Omental fat pad (tissue), 4 donors: ENCODE data around the gene GAB3. TPM values are rescaled to one million over a fixed set of nuclear protein-coding genes. Genes with fewer than 3 reads are reported as not detected.
"Not testable (repeated sequence)": the region's sequence is repeated elsewhere in the genome, so short reads cannot be mapped to it uniquely, and the experiment has no call there.

Source experiments
- ATAC-seq: fragments of 150-250 bp; one replicate; pipeline ENCODE4 v1.9.1; 2016; ENCODE audit warnings: mild to moderate bottlenecking, moderate library complexity; ENCODE audit not compliant: low FRiP score
- DNase-seq: peaks from one replicate; pipeline ENCODE4 v3.0.0-alpha.2; 2019; ENCODE audit warnings: low spot score
- total RNA-seq, 4 donors: library from RNA; depleted of rRNA; stranded (reverse); fragments of >200 nt; gene quantifications; one replicate each; pipeline ENCODE4 v1.1.0, GENCODE V29; 2016
- TF ChIP-seq, protein P1 (sequence below), 3 donors: fragments of 450-650 bp; IDR thresholded peaks; one replicate each; pipeline ENCODE4 v1.5.1; 2016 to 2017; ENCODE audit warnings: antibody characterized with exemption in 3 of 3, mild to moderate bottlenecking in 3 of 3, moderate library complexity in 2 of 3

Gene GAB3
- total RNA-seq, 4 donors from 2014 or later = 4.7 to 22.5 (median 14.8) TPM

DNA sequence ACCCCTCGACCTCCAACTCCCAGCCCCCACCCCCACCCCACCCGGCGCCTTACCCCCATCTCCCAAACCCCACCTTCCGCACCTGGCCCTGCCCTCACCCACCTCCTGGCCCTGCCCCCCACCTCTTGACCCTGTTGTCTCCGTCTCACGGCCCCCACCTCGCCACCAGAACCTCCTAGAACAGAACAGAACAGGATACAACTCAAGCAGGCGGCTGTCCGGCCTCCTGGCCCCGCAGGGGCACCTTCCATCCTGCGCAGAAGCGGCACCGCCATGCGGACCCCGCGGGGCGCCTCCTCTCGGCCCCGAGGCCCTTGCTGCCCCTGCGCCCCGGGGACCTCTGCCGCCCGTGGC is 97.9 kb downstream of the GAB3 start:
- DNase-seq (no peak), ATAC-seq (no peak)
- TF ChIP-seq, protein P1, sequence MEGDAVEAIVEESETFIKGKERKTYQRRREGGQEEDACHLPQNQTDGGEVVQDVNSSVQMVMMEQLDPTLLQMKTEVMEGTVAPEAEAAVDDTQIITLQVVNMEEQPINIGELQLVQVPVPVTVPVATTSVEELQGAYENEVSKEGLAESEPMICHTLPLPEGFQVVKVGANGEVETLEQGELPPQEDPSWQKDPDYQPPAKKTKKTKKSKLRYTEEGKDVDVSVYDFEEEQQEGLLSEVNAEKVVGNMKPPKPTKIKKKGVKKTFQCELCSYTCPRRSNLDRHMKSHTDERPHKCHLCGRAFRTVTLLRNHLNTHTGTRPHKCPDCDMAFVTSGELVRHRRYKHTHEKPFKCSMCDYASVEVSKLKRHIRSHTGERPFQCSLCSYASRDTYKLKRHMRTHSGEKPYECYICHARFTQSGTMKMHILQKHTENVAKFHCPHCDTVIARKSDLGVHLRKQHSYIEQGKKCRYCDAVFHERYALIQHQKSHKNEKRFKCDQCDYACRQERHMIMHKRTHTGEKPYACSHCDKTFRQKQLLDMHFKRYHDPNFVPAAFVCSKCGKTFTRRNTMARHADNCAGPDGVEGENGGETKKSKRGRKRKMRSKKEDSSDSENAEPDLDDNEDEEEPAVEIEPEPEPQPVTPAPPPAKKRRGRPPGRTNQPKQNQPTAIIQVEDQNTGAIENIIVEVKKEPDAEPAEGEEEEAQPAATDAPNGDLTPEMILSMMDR (IDR thresholded peaks at IDR 0.05) = no peak

DNA sequence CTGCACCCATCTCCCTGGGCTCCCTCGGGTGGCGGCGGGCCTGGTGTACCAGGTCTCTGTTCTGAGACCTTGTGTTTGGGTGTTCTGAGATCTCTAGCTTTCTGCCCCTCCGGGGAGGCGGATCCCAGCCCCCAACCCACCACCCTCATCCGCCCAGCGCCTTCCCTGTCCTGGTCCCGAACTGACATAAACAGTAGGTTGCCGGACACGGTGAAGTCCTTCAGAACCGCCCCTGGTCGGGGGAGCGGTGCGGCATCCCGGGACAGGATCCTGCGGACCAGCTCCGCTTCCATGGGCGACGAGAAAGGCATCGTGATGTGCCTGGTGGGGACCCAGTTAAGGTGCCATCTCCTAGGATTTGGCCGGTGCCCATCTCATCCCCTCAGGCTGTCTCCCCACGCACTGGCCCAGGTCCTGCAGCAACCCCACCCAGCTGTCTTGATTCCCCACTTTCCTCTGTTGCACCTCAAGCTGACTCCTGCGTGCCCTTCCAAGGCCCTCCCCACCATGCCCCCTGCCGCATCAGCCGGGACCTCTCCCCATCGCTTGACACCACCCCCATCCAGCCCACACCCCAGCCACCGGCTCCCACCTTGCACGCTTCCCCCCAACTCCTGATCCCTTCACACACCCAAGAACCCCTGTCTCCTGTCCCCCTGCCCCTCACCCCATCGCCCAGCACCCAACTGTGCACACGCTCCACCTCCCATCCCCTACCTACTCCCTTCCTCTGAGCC is 98.4 kb downstream of the GAB3 start:
- TF ChIP-seq, protein P1 (IDR thresholded peaks at IDR 0.05) = no peak
- DNase-seq (no peak), ATAC-seq (no peak)

DNA sequence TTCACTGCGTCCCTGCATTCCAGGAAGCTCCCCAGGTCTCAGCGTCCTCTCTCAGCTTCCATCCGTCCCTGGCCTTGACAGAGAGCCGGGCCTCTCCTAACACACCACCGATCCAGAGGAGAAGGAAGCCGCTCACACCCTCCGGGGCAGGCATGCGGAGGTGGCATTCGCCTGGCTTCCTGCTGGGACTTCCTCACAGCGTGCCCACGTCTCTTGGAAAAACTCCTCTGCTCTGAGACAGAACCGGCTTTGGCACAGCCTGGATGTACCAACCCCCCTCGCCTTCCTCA is 100.7 kb downstream of the GAB3 start:
- ATAC-seq (no peak), DNase-seq (no peak)
- TF ChIP-seq, protein P1 (IDR thresholded peaks at IDR 0.05) = no peak

DNA sequence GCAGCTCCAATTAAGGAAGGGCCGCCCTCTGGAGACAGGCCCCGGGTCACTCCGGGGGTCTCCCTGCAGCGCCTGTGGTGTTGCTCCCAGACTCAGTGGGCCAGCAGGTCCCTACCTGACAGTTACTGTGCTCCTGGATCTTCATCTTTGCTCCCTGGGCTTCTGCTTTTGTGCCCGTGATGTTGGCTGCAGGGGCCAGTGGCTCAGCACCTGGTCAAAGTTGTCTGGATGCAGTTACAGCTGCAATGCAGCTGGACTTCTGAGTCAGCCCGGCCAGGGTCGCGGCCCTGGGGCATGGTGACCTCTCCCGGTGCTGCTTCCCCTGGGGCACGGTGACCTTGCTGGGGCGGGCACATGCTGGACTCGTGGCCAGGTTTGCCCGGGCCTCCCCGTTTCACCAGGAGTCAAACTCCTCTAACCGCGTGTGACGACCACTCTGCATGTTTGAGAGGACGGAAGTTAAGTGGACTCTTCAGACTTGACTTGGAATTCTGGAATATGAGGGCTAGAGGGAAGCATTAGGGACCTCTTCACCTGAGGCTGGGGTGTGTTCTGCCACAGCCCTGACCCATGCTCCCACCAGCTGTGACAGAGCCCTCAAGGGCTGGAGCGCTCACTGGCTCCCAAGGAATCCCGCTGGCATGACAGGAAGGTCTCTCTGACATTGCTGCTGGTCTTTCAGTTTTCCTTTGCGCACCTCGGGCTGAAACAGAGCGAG is 101.2 kb downstream of the GAB3 start:
- TF ChIP-seq, protein P1 (IDR thresholded peaks at IDR 0.05) = no peak
- ATAC-seq (no peak), DNase-seq (no peak)

DNA sequence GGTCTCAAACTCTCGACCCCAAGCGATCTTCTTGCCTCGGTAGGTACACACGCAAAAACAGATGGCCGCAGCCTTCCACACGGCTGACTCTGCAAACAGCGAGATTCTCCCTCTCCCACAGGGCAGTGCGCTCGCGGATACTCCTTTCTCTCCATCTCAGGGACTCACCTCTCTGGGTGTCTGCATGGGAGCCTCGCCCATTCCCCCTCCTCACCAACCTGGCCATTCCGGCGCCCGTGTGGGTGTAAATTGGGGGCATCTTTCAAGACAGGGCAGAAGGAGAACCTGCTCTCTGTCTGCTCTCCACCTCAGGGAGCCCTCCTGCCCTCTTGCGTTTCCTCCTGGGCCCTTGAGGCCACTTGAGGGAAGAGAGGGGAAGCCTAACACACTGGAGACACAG is 101.9 kb downstream of the GAB3 start:
- DNase-seq = no peak
- ATAC-seq = no peak
- TF ChIP-seq, protein P1 (IDR thresholded peaks at IDR 0.05) = no peak

DNA sequence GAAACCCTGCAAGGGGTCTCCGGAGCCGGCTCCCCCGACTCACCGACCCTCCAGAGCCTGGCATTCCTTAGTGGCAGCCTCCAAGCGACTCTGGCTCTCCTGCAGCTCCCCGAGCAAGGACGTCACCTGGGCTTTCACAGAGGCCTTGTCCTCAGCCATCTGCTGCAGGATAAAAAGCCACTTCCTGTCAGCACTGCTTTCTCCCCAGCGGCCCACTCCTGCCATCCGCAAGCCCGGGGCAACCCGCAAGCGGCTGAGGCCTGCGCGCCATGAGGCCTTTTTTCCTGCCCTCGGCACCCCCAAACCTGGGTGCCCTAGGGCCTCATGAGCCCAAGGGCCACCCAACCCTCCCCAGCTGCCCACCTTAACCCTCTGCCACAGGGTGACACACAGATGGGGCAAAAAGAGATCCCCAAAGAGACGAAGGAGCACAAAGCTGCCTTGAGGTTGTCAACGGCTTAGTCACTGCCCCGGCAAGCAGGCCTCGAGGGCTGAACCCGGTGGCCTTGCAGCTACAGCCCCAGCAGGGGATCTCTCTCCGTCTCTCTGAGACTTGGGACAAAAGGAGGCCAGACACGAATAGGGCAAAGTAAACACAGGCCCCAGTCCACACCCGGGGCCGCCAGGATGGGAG is 105.0 kb downstream of the GAB3 start:
- not testable (repeated sequence) for DNase-seq

DNA sequence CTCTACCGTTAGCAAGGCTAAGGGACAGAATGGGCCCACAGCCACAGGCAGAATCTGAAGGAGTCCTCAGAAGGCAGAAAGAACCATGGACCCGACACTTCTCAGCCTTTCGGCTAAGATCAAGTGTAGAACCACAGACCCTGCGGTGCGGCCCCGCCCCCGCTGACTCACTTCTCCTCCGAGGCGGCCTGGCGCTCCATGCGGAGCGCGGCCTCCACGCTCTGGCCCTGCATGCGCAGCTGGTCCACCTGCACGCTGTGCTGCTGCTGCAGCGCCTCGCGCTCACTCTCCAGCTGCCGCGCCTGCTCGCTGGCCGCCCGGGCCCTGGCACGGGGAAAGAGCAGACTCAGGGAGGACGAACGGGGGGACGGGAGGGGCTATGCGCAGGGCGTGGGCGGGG is 107.2 kb downstream of the GAB3 start:
- DNase-seq, ATAC-seq: not testable (repeated sequence)

More for the DNA sequence above, 105.0 kb downstream of the GAB3 start:
- not testable (repeated sequence) for ATAC-seq

DNA sequence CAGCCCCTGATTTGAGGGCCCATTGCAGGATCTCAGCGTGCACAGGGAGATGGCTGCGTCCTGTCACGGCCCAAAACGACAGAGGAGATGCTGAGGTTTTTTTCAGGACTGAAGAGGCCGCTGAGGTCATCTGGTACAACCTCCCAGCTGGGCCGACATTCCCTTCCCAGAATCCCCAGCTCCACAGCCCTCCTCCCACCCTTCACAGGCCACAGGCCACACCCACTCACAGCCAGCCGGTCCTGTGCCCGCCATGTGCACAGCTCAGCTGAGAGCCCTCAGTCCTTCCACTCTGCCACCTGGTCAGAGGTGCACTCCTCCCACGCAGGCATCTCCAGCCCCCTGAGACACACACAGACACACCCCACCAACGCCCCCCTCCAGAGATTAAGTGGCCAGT is 109.1 kb downstream of the GAB3 start:
- not testable (repeated sequence) for ATAC-seq, DNase-seq

DNA sequence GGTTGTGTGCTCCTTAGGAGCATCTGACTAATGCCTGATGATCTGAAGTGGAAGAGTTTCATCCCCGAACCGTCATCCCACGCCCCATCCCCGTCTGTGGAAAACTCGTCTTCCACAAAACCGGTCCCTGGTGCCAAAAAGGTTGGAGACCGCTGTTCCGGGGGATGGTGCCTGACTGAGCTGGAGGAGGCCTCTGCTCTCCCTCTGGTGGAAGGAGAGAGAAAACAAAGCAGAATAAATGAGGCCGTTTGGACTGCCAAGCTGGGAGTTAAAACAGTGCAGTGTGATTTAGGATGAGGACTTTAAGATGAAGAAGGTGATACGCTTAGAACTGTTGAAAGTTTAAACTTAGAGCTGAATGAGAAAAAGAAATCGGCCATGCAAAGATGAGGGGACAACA is 117.2 kb downstream of the GAB3 start:
- DNase-seq, ATAC-seq: not testable (repeated sequence)

DNA sequence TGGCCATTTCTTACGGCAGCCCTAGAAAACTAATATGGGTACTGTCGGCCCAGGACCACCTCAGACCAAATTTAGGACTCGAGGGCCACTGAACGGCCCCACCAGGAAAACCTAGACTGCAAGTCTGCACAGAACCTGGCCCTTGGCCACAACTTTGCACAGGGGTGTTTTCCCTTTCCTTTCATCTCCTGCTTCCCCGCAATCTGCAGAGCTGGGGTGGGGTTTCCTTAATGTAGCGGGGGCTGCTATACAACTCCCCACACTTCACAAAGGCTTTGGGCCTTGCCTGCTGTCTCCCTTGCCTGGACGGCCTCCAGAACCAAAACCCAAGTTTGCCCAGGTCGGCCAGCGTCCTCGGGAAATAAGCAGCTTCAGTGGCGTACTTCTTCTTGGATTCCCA is 119.9 kb downstream of the GAB3 start:
- ATAC-seq, DNase-seq: not testable (repeated sequence)

DNA sequence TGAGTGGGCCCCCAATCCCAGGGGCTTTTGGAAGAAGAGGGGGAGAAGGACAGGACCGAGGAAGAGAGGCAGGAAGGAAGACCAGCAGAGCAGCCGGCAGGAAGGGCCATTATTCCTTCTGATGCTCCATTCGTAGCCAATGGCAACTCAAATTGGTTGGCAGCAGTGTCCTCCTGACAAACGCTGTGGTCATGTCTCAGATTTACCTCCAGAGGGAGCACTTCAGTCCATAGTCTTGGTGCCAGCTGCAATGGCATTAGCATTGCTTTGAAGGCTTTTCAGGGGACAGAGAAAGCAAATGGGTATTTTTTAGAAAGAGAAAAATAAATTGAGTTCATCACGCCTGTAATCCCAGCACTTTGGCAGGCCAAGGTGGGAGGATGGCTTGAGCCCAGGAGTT is 121.9 kb downstream of the GAB3 start:
- ATAC-seq, DNase-seq: not testable (repeated sequence)
